Measurements from ENCODE around the gene CDK5. TPM values are rescaled to one million over a fixed set of nuclear protein-coding genes. Genes with fewer than 3 reads are reported as not detected.

Gene CDK5
- total RNA-seq, 4 donors from 2014 or later, result 3.7 to 10.7 (median 5.9) TPM

DNA sequence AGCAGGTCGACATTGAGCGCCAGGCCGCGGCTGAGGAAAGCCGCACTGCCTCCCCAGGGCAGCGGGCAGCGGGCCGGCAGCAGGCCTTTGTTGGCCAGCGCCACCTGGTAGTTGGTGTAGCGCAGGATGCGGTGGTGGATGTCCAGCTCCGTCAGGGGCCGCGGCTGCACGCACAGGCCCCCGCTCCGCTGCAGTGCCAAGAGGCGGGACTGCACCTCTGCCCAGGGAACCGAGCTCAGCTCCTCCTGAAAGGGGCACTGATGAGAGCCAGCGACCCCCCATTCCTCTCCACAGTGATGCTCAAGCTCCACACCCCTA is 38.6 kb downstream of the CDK5 start:
- Histone ChIP-seq H3K4me1 (peaks cover 8 to 11% of the 10 kb centered on the region in 2 donors), H3K4me3 (peak overlapping the region; percentile 17 to 31 (median 21)), H3K27me3 (peaks cover 28 to 52% (median 33%) of the 10 kb centered on the region in 3 donors), H3K9me3 (no peaks in the 10 kb centered on the region), H3K27ac (no peak overlapping the region), H3K36me3 (no peaks in the 10 kb centered on the region)
- in situ Hi-C loops (cut with MboI; ENCODE audit: low sequenced_read_pairs in 4 of 4), result no loop called here
- ATAC-seq (no peak), DNase-seq (no peak)
- intact Hi-C loops (cut with DNase I; ENCODE audit: low total_unique reads), result no loop called here
- TF ChIP-seq POLR2A (IDR thresholded peaks at IDR 0.05), result no peak
- TF ChIP-seq, protein P1, sequence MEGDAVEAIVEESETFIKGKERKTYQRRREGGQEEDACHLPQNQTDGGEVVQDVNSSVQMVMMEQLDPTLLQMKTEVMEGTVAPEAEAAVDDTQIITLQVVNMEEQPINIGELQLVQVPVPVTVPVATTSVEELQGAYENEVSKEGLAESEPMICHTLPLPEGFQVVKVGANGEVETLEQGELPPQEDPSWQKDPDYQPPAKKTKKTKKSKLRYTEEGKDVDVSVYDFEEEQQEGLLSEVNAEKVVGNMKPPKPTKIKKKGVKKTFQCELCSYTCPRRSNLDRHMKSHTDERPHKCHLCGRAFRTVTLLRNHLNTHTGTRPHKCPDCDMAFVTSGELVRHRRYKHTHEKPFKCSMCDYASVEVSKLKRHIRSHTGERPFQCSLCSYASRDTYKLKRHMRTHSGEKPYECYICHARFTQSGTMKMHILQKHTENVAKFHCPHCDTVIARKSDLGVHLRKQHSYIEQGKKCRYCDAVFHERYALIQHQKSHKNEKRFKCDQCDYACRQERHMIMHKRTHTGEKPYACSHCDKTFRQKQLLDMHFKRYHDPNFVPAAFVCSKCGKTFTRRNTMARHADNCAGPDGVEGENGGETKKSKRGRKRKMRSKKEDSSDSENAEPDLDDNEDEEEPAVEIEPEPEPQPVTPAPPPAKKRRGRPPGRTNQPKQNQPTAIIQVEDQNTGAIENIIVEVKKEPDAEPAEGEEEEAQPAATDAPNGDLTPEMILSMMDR (IDR thresholded peaks at IDR 0.05 in 4 of 5, conservative IDR thresholded peaks at IDR 0.05 in 1 of 5), result no peak

DNA sequence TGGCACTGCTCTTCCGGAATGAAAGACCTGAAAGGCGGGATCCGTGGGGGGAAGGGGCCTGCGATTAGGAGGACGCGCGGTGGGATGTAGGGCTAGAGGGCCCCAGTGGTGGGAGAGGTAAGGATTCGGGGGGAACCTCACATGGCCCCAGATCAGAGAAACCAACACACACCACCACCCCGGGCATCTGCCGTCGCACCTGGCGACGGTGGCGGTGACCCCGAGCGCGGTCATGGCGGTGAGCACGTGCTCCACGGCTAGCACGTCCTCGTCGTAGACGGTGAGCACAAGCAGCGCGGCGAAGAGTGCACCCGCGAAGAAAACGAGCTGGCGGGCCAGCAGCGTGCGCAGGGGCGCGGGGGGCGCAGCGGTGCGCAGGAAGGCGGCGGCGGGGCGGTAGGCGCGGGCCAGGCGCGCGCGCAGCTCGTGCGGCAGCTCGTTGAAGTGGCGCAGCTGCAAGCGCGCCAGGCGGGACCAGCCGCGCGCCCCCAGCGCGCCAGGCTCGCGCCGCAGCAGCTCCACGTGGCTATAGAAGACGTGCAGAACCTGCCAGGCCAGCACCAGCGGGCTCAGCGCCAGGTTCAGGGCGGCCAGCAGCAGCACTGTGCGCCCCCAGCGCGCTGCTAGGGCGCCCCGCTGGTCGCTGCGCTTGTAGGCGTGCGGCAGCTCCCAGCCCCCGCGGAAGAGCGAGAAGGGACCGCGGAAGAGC is 39.1 kb downstream of the CDK5 start:
- Histone ChIP-seq H3K36me3 (no peaks in the 10 kb centered on the region), H3K4me3 (peak overlapping the region; percentile 17 to 38 (median 26)), H3K27ac (no peak overlapping the region), H3K27me3 (peaks cover 29 to 57% (median 38%) of the 10 kb centered on the region in 3 donors), H3K9me3 (no peaks in the 10 kb centered on the region), H3K4me1 (peaks cover 8 to 16% of the 10 kb centered on the region in 2 donors)
- TF ChIP-seq, protein P1 (IDR thresholded peaks at IDR 0.05 in 4 of 5, conservative IDR thresholded peaks at IDR 0.05 in 1 of 5), result peak in 1 of 5 experiments; percentile 31
- no peak for TF ChIP-seq POLR2A (IDR thresholded peaks at IDR 0.05)
- intact Hi-C loops (cut with DNase I; ENCODE audit: low total_unique reads) (no loop called here), in situ Hi-C loops (cut with MboI; ENCODE audit: low sequenced_read_pairs in 4 of 4) (no loop called here)
- ATAC-seq (peak; percentile 5 to 17), DNase-seq (no peak)

DNA sequence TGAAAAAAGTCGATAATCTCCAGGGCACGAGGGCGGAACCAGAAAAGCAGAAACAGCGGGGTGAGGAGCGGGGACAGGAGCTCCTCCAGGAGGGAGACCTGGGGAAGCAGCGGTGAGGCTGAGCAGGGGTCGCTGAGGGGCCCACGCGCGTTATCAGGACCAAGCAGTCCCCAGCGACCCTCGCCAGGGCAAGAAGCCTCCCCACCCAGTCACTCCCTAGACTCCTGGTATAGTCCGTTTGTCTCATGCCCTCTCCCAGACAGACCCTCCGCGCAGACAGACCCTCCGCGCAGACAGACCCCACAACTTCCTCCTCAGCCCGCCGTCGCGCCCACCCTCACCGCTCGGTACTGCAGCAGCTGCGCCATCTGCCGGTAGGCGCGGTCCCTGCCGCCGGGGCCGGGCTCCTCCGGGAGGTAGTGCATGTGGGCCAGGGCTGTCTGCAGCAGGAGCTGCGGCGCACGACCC is 39.7 kb downstream of the CDK5 start:
- ATAC-seq (peak; percentile 62 to 64), DNase-seq (no peak)
- no peaks in the 10 kb centered on the region for H3K36me3 ChIP-seq
- peaks cover 8 to 22% of the 10 kb centered on the region in 2 donors for H3K4me1 ChIP-seq
- no peaks in the 10 kb centered on the region for H3K9me3 ChIP-seq
- in situ Hi-C loops (cut with MboI; ENCODE audit: low sequenced_read_pairs in 4 of 4), result no loop called here
- peak overlapping the region in 3 of 4 donors; percentile 17 to 38 (median 31) for H3K4me3 ChIP-seq
- H3K27ac ChIP-seq, result no peak overlapping the region
- peaks cover 29 to 63% (median 44%) of the 10 kb centered on the region in 3 donors for H3K27me3 ChIP-seq
- intact Hi-C loops (cut with DNase I; ENCODE audit: low total_unique reads), result no loop called here
- no peak for TF ChIP-seq POLR2A (IDR thresholded peaks at IDR 0.05)
- TF ChIP-seq, protein P1 (IDR thresholded peaks at IDR 0.05 in 4 of 5, conservative IDR thresholded peaks at IDR 0.05 in 1 of 5), result peak; percentile 75 to 96 (median 88)

DNA sequence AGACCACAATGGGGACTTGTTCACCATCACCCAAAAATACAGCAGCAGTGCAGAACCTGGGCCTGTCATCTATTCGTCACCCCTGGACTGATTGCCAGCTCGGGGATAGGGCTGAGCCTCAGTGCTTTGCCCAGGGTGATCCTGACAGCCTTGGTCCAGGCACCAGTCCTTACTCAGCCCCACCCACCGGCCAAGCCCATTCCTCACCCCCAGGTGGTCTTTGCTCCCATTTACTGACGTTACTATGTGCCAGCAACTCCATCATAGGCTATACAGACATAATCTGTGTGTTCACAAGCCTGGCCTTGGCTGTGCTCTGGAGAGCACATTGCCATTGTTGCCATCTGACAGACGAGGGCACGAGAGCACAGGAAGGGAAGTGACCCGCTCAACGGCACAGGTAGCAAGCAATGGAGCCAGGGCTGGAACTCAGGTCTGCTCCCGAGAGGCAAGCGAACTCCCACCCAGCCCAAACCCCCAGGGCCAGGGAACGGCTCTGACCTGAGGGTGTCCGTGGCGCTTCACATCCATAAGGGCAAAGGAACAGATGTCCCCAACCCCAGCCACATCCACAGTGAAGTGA is 40.2 kb downstream of the CDK5 start:
- no peak for ATAC-seq
- DNase-seq, result no peak
- Histone ChIP-seq H3K4me3 (peak overlapping the region in 1 of 4 donors; percentile 38), H3K27ac (no peak overlapping the region), H3K36me3 (no peaks in the 10 kb centered on the region), H3K4me1 (peaks cover 8 to 23% of the 10 kb centered on the region in 2 donors), H3K27me3 (peaks cover 29 to 68% (median 50%) of the 10 kb centered on the region in 3 donors), H3K9me3 (no peaks in the 10 kb centered on the region)
- intact Hi-C loops (cut with DNase I; ENCODE audit: low total_unique reads), result no loop called here
- in situ Hi-C loops (cut with MboI; ENCODE audit: low sequenced_read_pairs in 4 of 4), result no loop called here
- TF ChIP-seq POLR2A (IDR thresholded peaks at IDR 0.05), result no peak
- TF ChIP-seq, protein P1 (IDR thresholded peaks at IDR 0.05 in 4 of 5, conservative IDR thresholded peaks at IDR 0.05 in 1 of 5), result no peak
